Karpas-422 (cell line): Measurements from ENCODE around the gene CNTNAP1. TPM values are rescaled to one million over a fixed set of nuclear protein-coding genes. Genes with fewer than 3 reads are reported as not detected.
A peak's percentile ranks its signal among the peaks of the same experiment; 100 is the strongest.

ENCODE experiments used
- DNase-seq: peaks from one replicate; pipeline ENCODE4 v3.0.0-alpha.2; 2015
- H2AFZ ChIP-seq: fragments of 200-600 bp; sonication (generic); 2 replicates; pipeline ENCODE4 v1.6.1; 2014; ENCODE audit warnings: antibody characterized with exemption, low read length, mixed read lengths
- H3K27ac ChIP-seq: fragments of 200-600 bp; sonication (generic); 2 replicates; pipeline ENCODE4 v1.5.1; 2014; ENCODE audit warnings: mild to moderate bottlenecking, low read length, moderate library complexity
- H3K27me3 ChIP-seq: fragments of 200-600 bp; sonication (generic); 2 replicates; pipeline ENCODE4 v1.6.1; 2014; ENCODE audit warnings: low read length, mixed read lengths
- H3K36me3 ChIP-seq: fragments of 200-600 bp; sonication (generic); 2 replicates; pipeline ENCODE4 v1.6.1; 2014; ENCODE audit warnings: low read length, mixed read lengths; ENCODE audit not compliant: insufficient read depth
- H3K4me1 ChIP-seq: fragments of 200-600 bp; sonication (generic); 2 replicates; pipeline ENCODE4 v1.6.1; 2014; ENCODE audit warnings: mild to moderate bottlenecking, low read length, mixed read lengths
- H3K4me2 ChIP-seq: fragments of 200-600 bp; sonication (generic); 2 replicates; pipeline ENCODE4 v1.6.1; 2014; ENCODE audit warnings: low read length, low read depth, mild to moderate bottlenecking; ENCODE audit not compliant: poor library complexity, severe bottlenecking
- H3K4me3 ChIP-seq: fragments of 200-600 bp; sonication (generic); 2 replicates; pipeline ENCODE4 v1.5.1; 2014; ENCODE audit warnings: mild to moderate bottlenecking, antibody characterized with exemption, low read length, mixed read lengths
- H3K79me2 ChIP-seq: fragments of 200-600 bp; sonication (generic); 2 replicates; pipeline ENCODE4 v1.6.1; 2014; ENCODE audit warnings: mild to moderate bottlenecking, low read length, mixed read lengths
- H3K9ac ChIP-seq: fragments of 200-600 bp; sonication (generic); 2 replicates; pipeline ENCODE4 v1.6.0; 2014; ENCODE audit warnings: low read length
- H3K9me2 ChIP-seq: fragments of 200-600 bp; sonication (generic), shearing (Covaris generic); replicated peaks from 2 replicates; pipeline ENCODE4 v1.6.0; 2014; ENCODE audit warnings: mild to moderate bottlenecking, low read length, moderate library complexity; ENCODE audit not compliant: insufficient read depth
- H3K9me3 ChIP-seq: fragments of 300-700, 200-600 bp; sonication (generic); 2 replicates; pipeline ENCODE4 v1.6.1; 2014; ENCODE audit warnings: low read length, mixed read lengths
- H4K20me1 ChIP-seq: fragments of 200-600 bp; sonication (generic); 2 replicates; pipeline ENCODE4 v1.6.1; 2014; ENCODE audit warnings: mild to moderate bottlenecking, antibody characterized with exemption, low read length, low read depth; ENCODE audit not compliant: insufficient read depth
- total RNA-seq: library from RNA; depleted of rRNA; stranded (reverse); fragments of >200 nt; shearing (Covaris generic); gene quantifications from 2 replicates; pipeline ENCODE4 v1.2.3, GENCODE V29; 2014; ENCODE audit warnings: low replicate concordance

The CNTNAP1 gene
- total RNA-seq, 1 experiment from 2014 or later, result 0.19 TPM

DNA sequence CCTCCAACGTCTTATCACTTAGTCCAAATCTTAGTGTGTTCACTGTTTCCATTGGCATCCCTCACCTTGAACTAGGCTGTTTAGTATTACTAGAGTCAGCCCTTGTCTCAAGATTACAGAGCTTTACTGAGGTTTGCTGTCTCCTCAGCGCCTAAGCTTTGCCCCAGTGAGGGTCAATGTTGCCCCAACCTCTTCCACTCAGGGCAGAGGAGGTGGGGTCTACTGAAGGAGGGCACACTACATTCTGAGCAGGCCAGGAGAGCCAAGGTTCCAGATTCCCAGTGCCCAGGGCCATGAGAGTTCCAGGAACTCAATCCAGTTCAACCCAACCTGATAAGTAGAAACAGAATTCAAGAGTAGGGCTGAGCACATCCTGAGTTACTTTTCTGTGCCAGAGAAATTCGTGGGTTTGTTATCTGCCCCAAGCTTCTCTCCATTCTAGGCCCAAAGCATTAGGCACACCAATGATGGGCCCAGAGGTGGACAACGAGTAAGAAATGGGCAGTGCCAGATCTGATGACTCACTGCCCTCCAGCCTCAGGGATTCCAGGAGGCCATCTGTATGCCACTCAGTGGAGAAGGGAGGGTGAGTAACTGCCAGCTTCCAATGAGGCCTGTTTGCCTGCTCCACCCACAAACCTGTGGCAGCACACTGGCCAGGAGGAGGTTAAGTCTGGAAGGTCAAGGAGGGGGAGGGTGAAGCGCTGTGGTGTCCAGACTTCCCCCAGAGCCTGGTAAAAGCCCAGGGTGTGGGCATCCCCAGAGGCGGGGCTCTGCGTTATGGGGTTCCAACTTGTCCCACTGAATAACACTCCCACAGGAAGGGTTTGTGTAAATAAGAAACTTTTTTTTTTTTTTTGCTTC, 15.0 kb upstream of the CNTNAP1 start:
- Histone ChIP-seq H3K4me3 (no peak overlapping the region), H3K79me2 (no peaks in the 10 kb centered on the region), H3K27ac (no peak overlapping the region), H3K9ac (no peak overlapping the region), H2AFZ (no peak overlapping the region), H3K9me3 (no peaks in the 10 kb centered on the region), H3K9me2 (no peaks in the 10 kb centered on the region), H4K20me1 (0 out of 2 replicates have a peak, but pooled peaks cover 4% of the 10 kb centered on the region), H3K4me2 (no peak overlapping the region), H3K36me3 (no peaks in the 10 kb centered on the region), H3K27me3 (no peaks in the 10 kb centered on the region), H3K4me1 (no peaks in the 10 kb centered on the region)
- no peak for DNase-seq

DNA sequence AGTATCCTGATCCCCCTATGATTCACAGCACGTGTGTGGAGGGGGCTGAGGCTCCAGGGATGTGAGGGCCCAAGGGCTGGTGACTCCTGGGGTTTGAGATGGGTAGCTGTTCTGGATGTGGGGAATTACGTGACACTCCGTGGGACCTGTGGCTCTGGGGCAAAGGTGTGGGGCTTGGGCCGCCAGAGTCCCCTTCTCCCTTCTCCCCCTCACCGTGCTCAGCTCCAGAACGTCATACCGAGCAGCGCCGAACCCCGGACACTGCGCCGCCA, 12.7 kb upstream of the CNTNAP1 start:
- Histone ChIP-seq H3K9me2 (no peaks in the 10 kb centered on the region), H3K4me1 (peaks cover 8% of the 10 kb centered on the region), H3K4me2 (no peak overlapping the region), H3K27ac (no peak overlapping the region), H4K20me1 (0 out of 2 replicates have a peak, but pooled peaks cover 4% of the 10 kb centered on the region), H3K79me2 (no peaks in the 10 kb centered on the region), H3K9ac (no peak overlapping the region), H3K36me3 (no peaks in the 10 kb centered on the region), H3K27me3 (no peaks in the 10 kb centered on the region), H3K4me3 (no peak overlapping the region), H2AFZ (no peak overlapping the region), H3K9me3 (no peaks in the 10 kb centered on the region)
- DNase-seq, result no peak

DNA sequence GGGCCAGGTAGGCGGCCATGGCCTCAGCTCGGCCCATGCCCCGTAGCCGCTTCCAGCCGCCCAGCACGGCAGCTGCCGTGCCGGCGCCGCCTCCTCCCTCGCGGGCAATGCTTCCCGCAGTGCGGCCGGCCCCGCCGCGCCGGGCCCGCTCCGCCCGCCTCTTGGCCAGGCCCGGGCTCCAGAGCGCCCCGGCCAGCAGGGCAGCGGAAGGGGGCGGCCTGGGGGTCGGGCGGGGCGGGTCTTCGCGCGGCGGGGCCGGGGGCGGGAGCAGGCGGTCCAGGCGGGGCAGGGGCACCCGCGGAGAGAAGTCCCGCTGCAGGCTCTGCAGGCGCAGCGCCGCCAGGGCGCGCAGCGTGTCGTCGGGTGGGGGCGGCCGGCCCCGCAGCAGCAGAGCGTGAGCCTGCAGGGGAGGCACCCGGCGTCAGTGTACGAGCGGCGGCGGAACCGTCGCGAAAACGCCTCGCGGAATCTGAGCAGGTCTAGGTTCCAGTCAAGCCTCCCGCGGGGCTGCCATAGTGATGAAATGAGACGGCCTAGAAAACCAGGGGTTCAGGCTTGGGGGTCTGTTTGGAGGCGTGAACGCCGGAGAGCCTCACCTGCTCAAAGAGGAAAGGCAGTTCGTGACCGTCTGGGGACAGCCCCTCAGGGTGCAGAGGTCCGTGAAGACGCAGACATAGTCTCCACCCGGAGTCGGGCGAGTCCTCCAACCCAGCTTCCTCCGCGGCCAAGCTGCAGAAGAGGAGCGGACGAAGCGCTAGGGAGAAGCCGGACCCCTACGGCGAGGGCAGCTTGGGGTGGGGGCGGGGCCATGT, 12.1 kb upstream of the CNTNAP1 start:
- DNase-seq, result no peak

DNA sequence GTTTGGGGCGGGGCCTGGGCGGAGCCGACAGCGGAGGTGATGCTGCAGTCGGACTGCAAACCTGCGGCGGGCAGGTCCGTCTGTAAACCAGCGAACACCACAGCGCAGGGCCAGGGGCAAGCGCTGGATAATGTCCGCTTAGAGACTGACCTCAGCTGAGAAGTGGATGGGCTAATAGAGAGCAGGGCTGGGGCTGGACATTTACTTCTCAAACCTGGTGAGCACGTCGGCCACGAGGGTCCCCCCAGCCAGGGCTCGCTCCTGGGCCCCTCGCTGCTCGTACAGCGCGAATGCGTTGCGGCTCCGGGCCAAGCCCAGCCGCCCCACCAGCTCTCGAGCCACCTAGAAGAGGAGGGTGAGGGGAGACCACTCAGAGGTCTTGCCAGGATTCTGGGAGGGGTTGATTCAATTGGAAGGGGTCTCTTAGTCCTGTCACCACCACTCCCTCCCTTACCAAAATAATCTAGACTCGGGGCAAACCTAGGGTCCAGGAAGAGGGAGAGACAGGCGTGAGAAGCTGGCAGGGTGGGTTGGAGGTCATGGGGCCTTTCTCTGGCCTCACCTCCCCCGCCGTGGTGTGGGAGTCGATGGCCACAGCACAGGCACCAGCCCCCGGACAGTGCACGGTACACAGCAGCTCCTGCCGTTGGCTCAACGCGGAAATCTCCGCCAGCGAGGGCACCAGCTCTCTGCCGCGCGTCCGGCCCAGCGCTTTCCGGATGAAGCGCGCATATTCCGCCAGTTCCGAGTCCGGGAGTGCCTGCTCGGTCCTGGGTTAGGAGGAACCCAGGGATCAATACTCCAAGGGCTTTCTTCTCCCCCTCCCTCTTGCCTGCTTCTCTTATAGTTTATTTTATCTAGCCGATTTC, 11.3 kb upstream of the CNTNAP1 start:
- DNase-seq, result no peak
- H3K27ac ChIP-seq, result no peak overlapping the region
- peaks cover 8% of the 10 kb centered on the region; the same call in 1 of the 2 replicates for H4K20me1 ChIP-seq
- no peak overlapping the region for H3K4me2 ChIP-seq
- peaks cover 19% of the 10 kb centered on the region for H3K4me1 ChIP-seq
- H3K9ac ChIP-seq, result no peak overlapping the region
- no peak overlapping the region for H3K4me3 ChIP-seq
- no peaks in the 10 kb centered on the region for H3K27me3 ChIP-seq
- H3K79me2 ChIP-seq, result no peaks in the 10 kb centered on the region
- H3K36me3 ChIP-seq, result no peaks in the 10 kb centered on the region
- H3K9me2 ChIP-seq, result no peaks in the 10 kb centered on the region
- no peaks in the 10 kb centered on the region for H3K9me3 ChIP-seq
- H2AFZ ChIP-seq, result no peak overlapping the region

More for the DNA sequence above, 12.1 kb upstream of the CNTNAP1 start:
- Histone ChIP-seq H3K9me2 (no peaks in the 10 kb centered on the region), H2AFZ (no peak overlapping the region), H3K27me3 (no peaks in the 10 kb centered on the region), H3K27ac (no peak overlapping the region), H3K79me2 (no peaks in the 10 kb centered on the region), H3K4me2 (no peak overlapping the region), H3K36me3 (no peaks in the 10 kb centered on the region), H3K4me1 (peaks cover 11% of the 10 kb centered on the region), H3K9ac (no peak overlapping the region), H4K20me1 (0 out of 2 replicates have a peak, but pooled peaks cover 4% of the 10 kb centered on the region), H3K4me3 (no peak overlapping the region), H3K9me3 (no peaks in the 10 kb centered on the region)

DNA sequence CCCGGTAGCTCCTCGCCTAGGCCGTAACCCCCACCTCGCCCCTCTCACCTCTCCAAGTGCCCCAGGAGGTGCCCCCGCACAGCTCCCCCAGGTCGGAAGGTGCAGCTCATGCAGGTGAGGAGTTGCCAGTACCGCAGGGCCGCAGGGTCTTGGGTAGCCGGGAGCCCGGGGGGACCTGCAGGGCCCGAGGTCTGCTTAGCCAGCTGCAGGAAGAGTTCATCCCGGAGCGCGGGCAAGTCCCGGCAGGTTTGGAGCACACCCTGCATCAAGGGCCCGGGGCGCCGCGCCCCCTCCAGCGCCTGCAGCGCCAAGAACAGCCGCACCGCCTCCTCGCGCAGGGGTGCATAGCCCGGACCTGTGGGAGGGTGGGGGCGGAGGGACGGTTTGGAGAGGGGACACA, 10.3 kb upstream of the CNTNAP1 start:
- H3K9ac ChIP-seq, result no peak overlapping the region
- no peak overlapping the region for H3K27ac ChIP-seq
- no peaks in the 10 kb centered on the region for H3K9me2 ChIP-seq
- H3K4me1 ChIP-seq, result peaks cover 26% of the 10 kb centered on the region
- DNase-seq, result no peak
- no peak overlapping the region for H3K4me3 ChIP-seq
- H2AFZ ChIP-seq, result no peak overlapping the region
- peaks cover 8% of the 10 kb centered on the region; the same call in 1 of the 2 replicates for H4K20me1 ChIP-seq
- no peak overlapping the region for H3K4me2 ChIP-seq
- H3K27me3 ChIP-seq, result no peaks in the 10 kb centered on the region
- no peaks in the 10 kb centered on the region for H3K36me3 ChIP-seq
- no peaks in the 10 kb centered on the region for H3K9me3 ChIP-seq
- H3K79me2 ChIP-seq, result no peaks in the 10 kb centered on the region

DNA sequence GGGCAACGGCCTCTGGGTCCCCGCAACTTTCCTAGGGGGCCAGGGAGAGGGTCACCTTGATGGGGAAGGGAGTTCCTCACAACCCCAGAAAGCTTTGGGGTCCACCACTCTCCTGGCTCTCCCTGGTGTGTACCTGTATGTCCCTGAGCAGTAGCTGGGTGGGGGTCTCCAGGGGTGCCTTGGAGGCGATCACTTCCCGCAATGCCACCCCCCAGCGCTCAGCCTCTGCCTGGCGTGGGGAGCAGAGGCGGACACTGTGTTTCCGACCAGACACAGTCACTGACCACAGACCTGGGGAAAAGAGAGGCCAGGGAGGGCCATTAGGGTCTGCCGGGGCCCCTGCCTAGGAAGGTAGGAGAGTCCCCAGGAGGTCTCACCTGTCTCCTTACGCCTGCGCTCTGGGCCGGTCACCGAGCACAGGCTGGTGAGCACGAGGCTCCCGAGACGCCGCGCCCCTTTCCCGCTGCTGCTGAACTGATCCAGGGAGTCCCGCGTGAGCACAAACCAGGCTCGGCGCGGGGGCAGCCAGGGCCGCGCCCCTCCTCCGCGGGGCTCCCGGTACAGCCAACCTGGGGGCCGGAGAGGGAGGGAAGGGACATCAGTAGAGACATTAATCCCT, 9.0 kb upstream of the CNTNAP1 start:
- Histone ChIP-seq H3K9me3 (no peaks in the 10 kb centered on the region), H2AFZ (no peak overlapping the region), H3K79me2 (no peaks in the 10 kb centered on the region), H3K27ac (no peak overlapping the region), H3K9ac (no peak overlapping the region), H3K4me2 (no peak overlapping the region), H3K27me3 (no peaks in the 10 kb centered on the region), H3K36me3 (no peaks in the 10 kb centered on the region), H3K4me3 (no peak overlapping the region), H4K20me1 (peaks cover 8% of the 10 kb centered on the region; the same call in 1 of the 2 replicates), H3K4me1 (peaks cover 35% of the 10 kb centered on the region), H3K9me2 (no peaks in the 10 kb centered on the region)
- no peak for DNase-seq

DNA sequence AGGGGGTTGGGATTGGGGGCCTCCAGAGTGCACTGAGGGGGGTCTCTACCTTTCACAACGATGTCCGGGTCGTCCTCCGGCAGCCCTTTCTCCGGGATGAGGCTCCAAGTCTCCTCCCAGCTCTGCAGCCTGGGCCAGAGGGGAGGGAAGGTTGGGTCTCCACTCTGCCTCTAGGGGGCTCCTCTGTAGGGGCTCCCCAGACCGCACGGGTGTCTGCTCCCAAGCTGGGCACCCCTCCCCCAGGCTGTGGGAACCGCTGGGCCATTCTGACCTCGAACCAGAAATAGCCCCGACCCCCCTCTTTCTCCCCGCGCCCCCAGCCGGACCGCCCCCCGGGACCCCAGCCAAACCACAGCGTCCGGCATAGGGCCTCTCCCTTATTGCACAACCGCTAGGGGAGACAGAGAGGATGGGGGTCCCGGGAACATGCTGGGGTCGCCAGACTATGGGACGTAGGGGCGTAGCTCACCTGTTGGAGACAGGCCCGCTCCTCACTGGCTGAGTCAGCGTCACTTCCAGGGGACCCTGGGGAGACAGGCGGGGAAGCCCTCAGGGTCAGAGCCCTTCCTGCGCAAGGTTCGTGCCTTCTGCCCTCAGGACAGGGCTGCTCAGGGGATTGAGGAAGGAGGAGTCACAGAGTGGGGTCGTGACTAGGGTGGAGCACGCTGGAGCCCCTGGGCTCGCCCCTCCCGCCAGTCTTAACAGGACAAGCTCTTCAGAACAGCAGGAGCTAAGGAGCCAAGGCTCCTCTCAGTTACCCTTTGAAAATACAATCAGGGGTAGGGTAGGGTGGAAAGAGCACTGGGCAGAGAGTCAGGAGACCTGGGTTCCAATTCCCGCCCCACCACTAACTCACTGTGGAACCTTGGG, 8.2 kb upstream of the CNTNAP1 start:
- H3K36me3 ChIP-seq, result no peaks in the 10 kb centered on the region
- no peaks in the 10 kb centered on the region for H3K9me3 ChIP-seq
- peak overlapping the region; percentile 30; the same call in 1 of the 2 replicates for H3K4me3 ChIP-seq
- no peak overlapping the region for H2AFZ ChIP-seq
- peak overlapping the region; percentile 60 for H3K4me2 ChIP-seq
- H3K9ac ChIP-seq, result no peak overlapping the region
- peak; percentile 75 for DNase-seq
- peaks cover 42% of the 10 kb centered on the region for H3K4me1 ChIP-seq
- no peak overlapping the region for H3K27ac ChIP-seq
- no peaks in the 10 kb centered on the region for H3K79me2 ChIP-seq
- no peaks in the 10 kb centered on the region for H3K27me3 ChIP-seq
- peaks cover 8% of the 10 kb centered on the region; the same call in 1 of the 2 replicates for H4K20me1 ChIP-seq
- no peaks in the 10 kb centered on the region for H3K9me2 ChIP-seq
